HG03045 (cell line): ENCODE measurements around the gene ONECUT2.

ENCODE experiments used
- ATAC-seq: cut with Tn5 transposase; IDR thresholded peaks from one replicate; pipeline ENCODE4 v1.9.1; 2021; ENCODE audit warnings: mild to moderate bottlenecking, moderate library complexity; ENCODE audit not compliant: unreplicated experiment

The ONECUT2 gene

GRCh38 chr18:57431002-57431382 is 4.2 kb upstream of the ONECUT2 start:
- ATAC-seq, result no peak

GRCh38 chr18:57431467-57432080 is 3.6 kb upstream of the ONECUT2 start:
- ATAC-seq, result no peak

- no peak for ATAC-seq
Observed at GRCh38 chr18:57432140-57432539, 3.0 kb upstream of the ONECUT2 start.

GRCh38 chr18:57432751-57433400 is 2.3 kb upstream of the ONECUT2 start:
- ATAC-seq, result no peak

GRCh38 chr18:57433482-57433881 is 1.7 kb upstream of the ONECUT2 start:
- ATAC-seq, result no peak

- ATAC-seq, result no peak
Observed at GRCh38 chr18:57433934-57434535, 1.1 kb upstream of the ONECUT2 start.

- ATAC-seq, result no peak
Observed at GRCh38 chr18:57435846-57436190, 644 bp downstream of the ONECUT2 start.

GRCh38 chr18:57436191-57436964 is 1.2 kb downstream of the ONECUT2 start:
- ATAC-seq, result no peak

- ATAC-seq, result no peak
Observed at GRCh38 chr18:57436965-57437333, 1.8 kb downstream of the ONECUT2 start.

- no peak for ATAC-seq
Observed at GRCh38 chr18:57437402-57437765, 2.2 kb downstream of the ONECUT2 start.

- no peak for ATAC-seq
Observed at GRCh38 chr18:57437766-57438671, 2.8 kb downstream of the ONECUT2 start.

GRCh38 chr18:57438743-57439608 is 3.8 kb downstream of the ONECUT2 start:
- no peak for ATAC-seq

- no peak for ATAC-seq
Observed at GRCh38 chr18:57439609-57439968, 4.4 kb downstream of the ONECUT2 start.

GRCh38 chr18:57439985-57440330 is 4.8 kb downstream of the ONECUT2 start:
- no peak for ATAC-seq

GRCh38 chr18:57440331-57441070 is 5.3 kb downstream of the ONECUT2 start:
- no peak for ATAC-seq

GRCh38 chr18:57441071-57441794 is 6.1 kb downstream of the ONECUT2 start:
- ATAC-seq, result no peak

- no peak for ATAC-seq
Observed at GRCh38 chr18:57443247-57443646, 8.1 kb downstream of the ONECUT2 start.

- ATAC-seq, result no peak
Observed at GRCh38 chr18:57443702-57444101, 8.5 kb downstream of the ONECUT2 start.

GRCh38 chr18:57444301-57444759 is 9.2 kb downstream of the ONECUT2 start:
- no peak for ATAC-seq
